ENCODE data around the gene RHBDD3. TPM values are rescaled to one million over a fixed set of nuclear protein-coding genes. Genes with fewer than 3 reads are reported as not detected.

The RHBDD3 gene
- total RNA-seq, 1 donor from 2014 or later = 59.2 TPM

- peak; percentile 16 for TF ChIP-seq CTCF (conservative IDR thresholded peaks at IDR 0.05)
- no peaks in the 10 kb centered on the region for H3K36me3 Mint-ChIP-seq
- peak overlapping the region; percentile 77 for H3K27ac Mint-ChIP-seq
- peaks cover 12% of the 10 kb centered on the region for H3K4me1 Mint-ChIP-seq (ENCODE audit: unreplicated experiment)
- peaks cover 45% of the 10 kb centered on the region for H3K27me3 Mint-ChIP-seq
- DNase-seq (ENCODE audit: extremely low spot score, unreplicated experiment) = no peak
- no peaks in the 10 kb centered on the region for H3K9me3 Mint-ChIP-seq
- peak overlapping the region; percentile 74 for H3K4me3 Mint-ChIP-seq
These were observed 46.0 kb upstream of the RHBDD3 start for GRCh38 chr22:29313576-29314466.

DNA sequence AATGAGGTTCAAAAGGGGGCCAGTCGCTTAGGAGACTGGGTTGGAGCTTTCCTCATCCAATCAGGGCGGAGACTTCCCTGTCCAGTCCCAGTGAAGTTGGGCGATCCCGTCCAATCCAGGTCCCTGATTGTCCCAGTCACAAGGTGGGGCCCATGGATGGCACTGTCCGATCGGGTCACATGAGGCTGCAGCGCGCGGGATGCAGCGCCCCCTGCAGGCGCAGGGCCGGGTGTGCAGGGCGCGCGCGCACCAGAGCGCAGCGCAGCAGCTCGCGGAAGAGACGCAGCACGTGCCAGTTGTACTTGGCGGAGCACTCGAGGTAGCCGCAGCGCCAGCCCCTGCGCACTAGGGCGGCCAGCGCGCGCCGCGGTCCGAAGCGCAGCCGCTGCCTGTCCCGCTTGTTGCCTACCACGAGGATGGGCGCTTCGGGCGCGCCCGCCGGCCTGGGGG lies 45.4 kb upstream of the RHBDD3 start:
- Mint-ChIP-seq H3K4me3 (no peak overlapping the region), H3K4me1 (ENCODE audit: unreplicated experiment) (peaks cover 12% of the 10 kb centered on the region), H3K27me3 (peaks cover 45% of the 10 kb centered on the region), H3K9me3 (no peaks in the 10 kb centered on the region), H3K36me3 (no peaks in the 10 kb centered on the region), H3K27ac (no peak overlapping the region)
- peak; percentile 71 for TF ChIP-seq CTCF (conservative IDR thresholded peaks at IDR 0.05)
- DNase-seq (ENCODE audit: extremely low spot score, unreplicated experiment) = no peak

GRCh38 chr22:29312218-29313125 lies 44.7 kb upstream of the RHBDD3 start:
- H3K9me3 Mint-ChIP-seq = no peaks in the 10 kb centered on the region
- no peak for DNase-seq (ENCODE audit: extremely low spot score, unreplicated experiment)
- peaks cover 41% of the 10 kb centered on the region for H3K27me3 Mint-ChIP-seq
- no peaks in the 10 kb centered on the region for H3K36me3 Mint-ChIP-seq
- no peak overlapping the region for H3K27ac Mint-ChIP-seq
- TF ChIP-seq CTCF (conservative IDR thresholded peaks at IDR 0.05) = no peak
- peak overlapping the region; percentile 25 for H3K4me3 Mint-ChIP-seq
- H3K4me1 Mint-ChIP-seq (ENCODE audit: unreplicated experiment) = peaks cover 12% of the 10 kb centered on the region

DNA sequence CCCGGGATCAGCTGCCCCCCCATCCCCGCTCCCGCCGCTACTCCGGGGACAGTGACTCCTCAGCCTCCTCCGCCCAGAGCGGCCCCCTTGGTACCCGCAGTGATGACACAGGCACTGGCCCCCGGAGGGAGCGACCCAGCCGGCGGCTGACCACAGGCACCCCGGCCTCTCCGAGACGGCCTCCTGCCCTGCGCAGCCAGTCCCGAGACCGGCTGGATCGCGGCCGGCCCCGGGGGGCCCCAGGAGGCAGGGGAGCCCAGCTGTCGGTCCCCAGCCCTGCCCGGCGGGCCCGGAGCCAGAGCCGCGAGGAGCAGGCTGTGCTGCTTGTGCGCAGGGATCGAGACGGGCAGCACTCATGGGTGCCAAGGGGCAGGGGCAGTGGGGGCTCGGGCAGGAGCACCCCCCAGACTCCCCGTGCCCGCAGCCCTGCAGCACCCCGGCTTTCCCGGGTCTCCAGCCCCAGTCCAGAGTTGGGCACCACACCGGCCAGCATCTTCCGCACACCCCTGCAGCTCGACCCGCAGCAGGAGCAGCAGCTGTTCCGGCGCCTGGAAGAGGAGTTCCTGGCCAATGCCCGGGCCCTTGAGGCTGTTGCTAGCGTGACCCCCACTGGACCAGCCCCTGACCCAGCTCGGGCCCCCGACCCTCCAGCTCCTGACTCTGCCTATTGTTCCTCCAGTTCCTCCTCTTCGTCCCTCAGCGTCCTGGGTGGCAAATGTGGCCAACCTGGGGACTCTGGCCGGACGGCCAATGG lies 43.9 kb upstream of the RHBDD3 start:
- peak; percentile 68 for DNase-seq (ENCODE audit: extremely low spot score, unreplicated experiment)
- no peak overlapping the region for H3K27ac Mint-ChIP-seq
- H3K36me3 Mint-ChIP-seq = no peaks in the 10 kb centered on the region
- peaks cover 11% of the 10 kb centered on the region for H3K4me1 Mint-ChIP-seq (ENCODE audit: unreplicated experiment)
- TF ChIP-seq CTCF (conservative IDR thresholded peaks at IDR 0.05) = no peak
- H3K9me3 Mint-ChIP-seq = no peaks in the 10 kb centered on the region
- H3K4me3 Mint-ChIP-seq = no peak overlapping the region
- peaks cover 33% of the 10 kb centered on the region for H3K27me3 Mint-ChIP-seq

GRCh38 chr22:29310863-29311339 lies 43.1 kb upstream of the RHBDD3 start:
- Mint-ChIP-seq H3K36me3 (no peaks in the 10 kb centered on the region), H3K27ac (no peak overlapping the region), H3K27me3 (peaks cover 26% of the 10 kb centered on the region), H3K9me3 (no peaks in the 10 kb centered on the region), H3K4me3 (peak overlapping the region; percentile 58), H3K4me1 (ENCODE audit: unreplicated experiment) (peaks cover 8% of the 10 kb centered on the region)
- TF ChIP-seq CTCF (conservative IDR thresholded peaks at IDR 0.05) = no peak
- peak; percentile 80 for DNase-seq (ENCODE audit: extremely low spot score, unreplicated experiment)

Measured in type B pancreatic cell (in vitro differentiated cells).